ENCODE results near the gene P2RY14.

Gene P2RY14

GRCh38 chr3:151198849-151199248, 79.5 kb downstream of the P2RY14 start:
- no peak overlapping the region for H3K4me3 ChIP-seq (ENCODE audit: low read length in 2 of 2)
- H2AFZ ChIP-seq (ENCODE audit: low read length): no peak overlapping the region
- DNase-seq (ENCODE audit: low spot score): no peak
- H3K14ac ChIP-seq (ENCODE audit: low read length): no peak overlapping the region
- H4K8ac ChIP-seq (ENCODE audit: low read depth, low read length): no peak overlapping the region
- no peaks in the 10 kb centered on the region for H3K27me3 ChIP-seq (ENCODE audit: control insufficient read depth in 3 of 3, insufficient read depth in 3 of 3, low read depth in 1 of 3, low read length in 3 of 3)
- H2BK5ac ChIP-seq (ENCODE audit: low read length): no peak overlapping the region
- H3K36me3 ChIP-seq (replicated peaks in 1 of 2; ENCODE audit: control insufficient read depth in 2 of 2, insufficient read depth in 2 of 2, low read length in 2 of 2): peaks cover 7% of the 10 kb centered on the region in 2 donors
- no peaks in the 10 kb centered on the region for H3K9me3 ChIP-seq (replicated peaks in 1 of 2; ENCODE audit: control insufficient read depth in 2 of 2, insufficient read depth in 1 of 2, low read depth in 1 of 2, low read length in 2 of 2)
- no peak overlapping the region for H3K4me2 ChIP-seq (ENCODE audit: insufficient read depth, low read length, poor library complexity, severe bottlenecking)
- H2BK12ac ChIP-seq (ENCODE audit: low read length): no peak overlapping the region
- no peaks in the 10 kb centered on the region for H3K79me1 ChIP-seq (ENCODE audit: low read depth, low read length)
- H3K23ac ChIP-seq (ENCODE audit: low read depth, low read length, poor library complexity): no peak overlapping the region
- H3K27ac ChIP-seq (replicated peaks; ENCODE audit: low read length): no peak overlapping the region
- H4K91ac ChIP-seq (ENCODE audit: low read depth, low read length, poor library complexity): no peak overlapping the region
- H2BK120ac ChIP-seq (ENCODE audit: low read depth, low read length): no peak overlapping the region
- H3K4ac ChIP-seq (ENCODE audit: low read length): no peak overlapping the region
- no peak overlapping the region for H2AK5ac ChIP-seq (ENCODE audit: low read depth, low read length)
- no peak overlapping the region for H2BK15ac ChIP-seq (ENCODE audit: low read length)
- WGBS, 2 donors (ENCODE audit: extremely low coverage in 2 of 2, insufficient read length in 2 of 2, insufficient replicate concordance in 1 of 2): no CpG with 5 or more reads among the region's 5 CpGs
- H3K4me1 ChIP-seq (ENCODE audit: control insufficient read depth in 2 of 2, insufficient read depth in 1 of 2, low read depth in 1 of 2, low read length in 2 of 2): peaks cover 0 to 8% of the 10 kb centered on the region in 2 donors
- no peak overlapping the region for H3K9ac ChIP-seq (ENCODE audit: low read depth, low read length, poor library complexity)
- no peak overlapping the region for H3K18ac ChIP-seq (ENCODE audit: low read length)

- Histone ChIP-seq H2BK5ac (ENCODE audit: low read length) (no peak overlapping the region), H3K18ac (ENCODE audit: low read length) (no peak overlapping the region), H3K4me3 (ENCODE audit: low read length in 2 of 2) (no peak overlapping the region), H3K4me2 (ENCODE audit: insufficient read depth, low read length, poor library complexity, severe bottlenecking) (no peak overlapping the region), H4K8ac (ENCODE audit: low read depth, low read length) (no peak overlapping the region), H3K27me3 (ENCODE audit: control insufficient read depth in 3 of 3, insufficient read depth in 3 of 3, low read depth in 1 of 3, low read length in 3 of 3) (no peaks in the 10 kb centered on the region), H3K4ac (ENCODE audit: low read length) (no peak overlapping the region), H3K9me3 (replicated peaks in 1 of 2; ENCODE audit: control insufficient read depth in 2 of 2, insufficient read depth in 1 of 2, low read depth in 1 of 2, low read length in 2 of 2) (no peaks in the 10 kb centered on the region), H4K91ac (ENCODE audit: low read depth, low read length, poor library complexity) (no peak overlapping the region), H2BK15ac (ENCODE audit: low read length) (no peak overlapping the region), H3K9ac (ENCODE audit: low read depth, low read length, poor library complexity) (no peak overlapping the region), H2AK5ac (ENCODE audit: low read depth, low read length) (no peak overlapping the region), H3K4me1 (ENCODE audit: control insufficient read depth in 2 of 2, insufficient read depth in 1 of 2, low read depth in 1 of 2, low read length in 2 of 2) (peaks cover 0 to 8% of the 10 kb centered on the region in 2 donors), H3K23ac (ENCODE audit: low read depth, low read length, poor library complexity) (no peak overlapping the region), H3K27ac (replicated peaks; ENCODE audit: low read length) (no peak overlapping the region), H2BK12ac (ENCODE audit: low read length) (no peak overlapping the region), H3K14ac (ENCODE audit: low read length) (no peak overlapping the region), H3K79me1 (ENCODE audit: low read depth, low read length) (no peaks in the 10 kb centered on the region), H2BK120ac (ENCODE audit: low read depth, low read length) (no peak overlapping the region), H3K36me3 (replicated peaks in 1 of 2; ENCODE audit: control insufficient read depth in 2 of 2, insufficient read depth in 2 of 2, low read length in 2 of 2) (peaks cover 7% of the 10 kb centered on the region in 2 donors), H2AFZ (ENCODE audit: low read length) (no peak overlapping the region)
- DNase-seq (ENCODE audit: low spot score): no peak
- no CpG with 5 or more reads among the region's 6 CpGs for WGBS, 2 donors (ENCODE audit: extremely low coverage in 2 of 2, insufficient read length in 2 of 2, insufficient replicate concordance in 1 of 2)
Observed at GRCh38 chr3:151197981-151198767, 80.2 kb downstream of the P2RY14 start.

GRCh38 chr3:151197228-151197627, 81.1 kb downstream of the P2RY14 start:
- no CpG with 5 or more reads among the region's 8 CpGs for WGBS, 2 donors (ENCODE audit: extremely low coverage in 2 of 2, insufficient read length in 2 of 2, insufficient replicate concordance in 1 of 2)
- H2BK15ac ChIP-seq (ENCODE audit: low read length): no peak overlapping the region
- H3K9ac ChIP-seq (ENCODE audit: low read depth, low read length, poor library complexity): no peak overlapping the region
- no peak overlapping the region for H3K4me2 ChIP-seq (ENCODE audit: insufficient read depth, low read length, poor library complexity, severe bottlenecking)
- no peaks in the 10 kb centered on the region for H3K27me3 ChIP-seq (ENCODE audit: control insufficient read depth in 3 of 3, insufficient read depth in 3 of 3, low read depth in 1 of 3, low read length in 3 of 3)
- peaks cover 0 to 8% of the 10 kb centered on the region in 2 donors for H3K4me1 ChIP-seq (ENCODE audit: control insufficient read depth in 2 of 2, insufficient read depth in 1 of 2, low read depth in 1 of 2, low read length in 2 of 2)
- no peak overlapping the region for H3K14ac ChIP-seq (ENCODE audit: low read length)
- no peak overlapping the region for H4K8ac ChIP-seq (ENCODE audit: low read depth, low read length)
- no peak overlapping the region for H2BK12ac ChIP-seq (ENCODE audit: low read length)
- H3K9me3 ChIP-seq (replicated peaks in 1 of 2; ENCODE audit: control insufficient read depth in 2 of 2, insufficient read depth in 1 of 2, low read depth in 1 of 2, low read length in 2 of 2): no peaks in the 10 kb centered on the region
- no peak for DNase-seq (ENCODE audit: low spot score)
- H2AFZ ChIP-seq (ENCODE audit: low read length): no peak overlapping the region
- H3K23ac ChIP-seq (ENCODE audit: low read depth, low read length, poor library complexity): no peak overlapping the region
- no peak overlapping the region for H3K4ac ChIP-seq (ENCODE audit: low read length)
- no peak overlapping the region for H2BK120ac ChIP-seq (ENCODE audit: low read depth, low read length)
- H3K27ac ChIP-seq (replicated peaks; ENCODE audit: low read length): no peak overlapping the region
- H3K4me3 ChIP-seq (ENCODE audit: low read length in 2 of 2): no peak overlapping the region
- H2AK5ac ChIP-seq (ENCODE audit: low read depth, low read length): no peak overlapping the region
- no peak overlapping the region for H3K18ac ChIP-seq (ENCODE audit: low read length)
- peaks cover 7 to 9% of the 10 kb centered on the region in 2 donors for H3K36me3 ChIP-seq (replicated peaks in 1 of 2; ENCODE audit: control insufficient read depth in 2 of 2, insufficient read depth in 2 of 2, low read length in 2 of 2)
- H2BK5ac ChIP-seq (ENCODE audit: low read length): no peak overlapping the region
- H4K91ac ChIP-seq (ENCODE audit: low read depth, low read length, poor library complexity): no peak overlapping the region
- no peaks in the 10 kb centered on the region for H3K79me1 ChIP-seq (ENCODE audit: low read depth, low read length)

- no peaks in the 10 kb centered on the region for H3K79me1 ChIP-seq (ENCODE audit: low read depth, low read length)
- H3K9me3 ChIP-seq (replicated peaks in 1 of 2; ENCODE audit: control insufficient read depth in 2 of 2, insufficient read depth in 1 of 2, low read depth in 1 of 2, low read length in 2 of 2): no peaks in the 10 kb centered on the region
- H4K8ac ChIP-seq (ENCODE audit: low read depth, low read length): no peak overlapping the region
- H2AFZ ChIP-seq (ENCODE audit: low read length): no peak overlapping the region
- no peak overlapping the region for H2BK5ac ChIP-seq (ENCODE audit: low read length)
- no peak overlapping the region for H2BK15ac ChIP-seq (ENCODE audit: low read length)
- H2BK12ac ChIP-seq (ENCODE audit: low read length): no peak overlapping the region
- H2BK120ac ChIP-seq (ENCODE audit: low read depth, low read length): no peak overlapping the region
- no peak overlapping the region for H3K4me2 ChIP-seq (ENCODE audit: insufficient read depth, low read length, poor library complexity, severe bottlenecking)
- H3K18ac ChIP-seq (ENCODE audit: low read length): no peak overlapping the region
- DNase-seq (ENCODE audit: low spot score): no peak
- no peak overlapping the region for H3K27ac ChIP-seq (replicated peaks; ENCODE audit: low read length)
- H3K9ac ChIP-seq (ENCODE audit: low read depth, low read length, poor library complexity): no peak overlapping the region
- no peak overlapping the region for H3K14ac ChIP-seq (ENCODE audit: low read length)
- peaks cover 0 to 8% of the 10 kb centered on the region in 2 donors for H3K4me1 ChIP-seq (ENCODE audit: control insufficient read depth in 2 of 2, insufficient read depth in 1 of 2, low read depth in 1 of 2, low read length in 2 of 2)
- H3K27me3 ChIP-seq (ENCODE audit: control insufficient read depth in 3 of 3, insufficient read depth in 3 of 3, low read depth in 1 of 3, low read length in 3 of 3): no peaks in the 10 kb centered on the region
- no peak overlapping the region for H3K23ac ChIP-seq (ENCODE audit: low read depth, low read length, poor library complexity)
- no peak overlapping the region for H4K91ac ChIP-seq (ENCODE audit: low read depth, low read length, poor library complexity)
- no peak overlapping the region for H3K4me3 ChIP-seq (ENCODE audit: low read length in 2 of 2)
- H3K36me3 ChIP-seq (replicated peaks in 1 of 2; ENCODE audit: control insufficient read depth in 2 of 2, insufficient read depth in 2 of 2, low read length in 2 of 2): peaks cover 7 to 9% of the 10 kb centered on the region in 2 donors
- no peak overlapping the region for H3K4ac ChIP-seq (ENCODE audit: low read length)
- H2AK5ac ChIP-seq (ENCODE audit: low read depth, low read length): no peak overlapping the region
Observed at GRCh38 chr3:151196434-151196833, 81.9 kb downstream of the P2RY14 start.

All from neuronal stem cell (in vitro differentiated cells).